HepG2 (cell line): Measurements from ENCODE around the gene MAPK6. TPM values are rescaled to one million over a fixed set of nuclear protein-coding genes. Genes with fewer than 3 reads are reported as not detected.
A peak's percentile ranks its signal among the peaks of the same experiment; 100 is the strongest.

Source experiments
- KDM2A ChIP-seq: sonication (generic); formaldehyde crosslinking; IDR thresholded peaks from 2 replicates; pipeline ENCODE4 v1.4.0; 2020; ENCODE audit warnings: low read depth, missing genetic modification reagents, borderline replicate concordance
- MBNL3 ChIP-seq: fragments of 250-450 bp; sonication (Bioruptor Pico); conservative IDR thresholded peaks from 2 replicates; pipeline ENCODE4 v1.8.0; 2022; ENCODE audit warnings: mild to moderate bottlenecking, inconsistent platforms
- SAP130 ChIP-seq: IDR thresholded peaks from 2 replicates; pipeline ENCODE4 v1.6.1; 2016; ENCODE audit warnings: low read depth
- TCF7 ChIP-seq: sonication (generic); IDR thresholded peaks from 2 replicates; pipeline ENCODE4 v1.6.1; 2016; ENCODE audit warnings: antibody characterized with exemption, low read depth
- TOE1 ChIP-seq: sonication (generic); formaldehyde crosslinking; IDR thresholded peaks from 2 replicates; pipeline ENCODE4 v1.4.0; 2020; ENCODE audit warnings: mild to moderate bottlenecking, missing genetic modification reagents
- ZNF138 ChIP-seq: sonication (generic); formaldehyde crosslinking; IDR thresholded peaks from 2 replicates; pipeline ENCODE4 v1.5.0; 2020; ENCODE audit warnings: mild to moderate bottlenecking, low read depth, missing genetic modification reagents
- ZNF816 ChIP-seq: sonication (generic); formaldehyde crosslinking; IDR thresholded peaks from 2 replicates; pipeline ENCODE4 v1.8.0; 2022; ENCODE audit warnings: missing genetic modification reagents, mild to moderate bottlenecking, borderline replicate concordance
- polyA plus RNA-seq, 8 experiments: library from polyadenylated mRNA; depleted of rRNA in 3 of 8; stranded (reverse) in 7 of 8; unstranded in 1 of 8; fragments of >200 nt; fragmentation: Illumina TruSeq in 4 of 8; extraction: Trizol in 4 of 8; gene quantifications; 2 replicates each; pipeline versions ENCODE4 v1.2.1 to v1.2.3, GENCODE V29; 2011 to 2016; ENCODE audit warnings: low read depth in 4 of 8, missing spikeins in 1 of 8, mixed read lengths in 1 of 8; ENCODE audit not compliant: insufficient read depth in 1 of 8
- total RNA-seq, 5 experiments: library from RNA; depleted of rRNA; stranded (reverse); fragments of >200 nt; fragmentation: Illumina TruSeq; extraction: Trizol; gene quantifications; 2 replicates each; pipeline ENCODE4 v1.2.3, GENCODE V29; 2016; ENCODE audit warnings: low read depth in 1 of 5
- TF ChIP-seq, protein P1 (sequence below): sonication (generic); formaldehyde crosslinking; IDR thresholded peaks from 2 replicates; pipeline ENCODE4 v1.5.0; 2020; ENCODE audit warnings: mild to moderate bottlenecking, missing genetic modification reagents, borderline replicate concordance
- TF ChIP-seq, protein P2 (sequence below): sonication (generic); formaldehyde crosslinking; IDR thresholded peaks from 2 replicates; pipeline ENCODE4 v1.8.1; 2022; ENCODE audit warnings: low read depth, mild to moderate bottlenecking, missing genetic modification reagents
- TF ChIP-seq, protein P3 (sequence below): IDR thresholded peaks from 2 replicates; pipeline ENCODE4 v1.6.1; 2016; ENCODE audit warnings: low read depth, missing genetic modification reagents, missing compliant biosample characterization
- TF ChIP-seq, protein P4 (sequence below): conservative IDR thresholded peaks from 2 replicates; pipeline ENCODE4 v1.6.1; 2018; ENCODE audit warnings: missing genetic modification reagents
- TF ChIP-seq, protein P5 (sequence below), 2 experiments: fragments of 450-650 bp in 1 of 2; sonication (generic) in 1 of 2; formaldehyde crosslinking; IDR thresholded peaks; 2 replicates each; pipeline versions ENCODE4 v1.5.0 to v1.8.0; 2020 to 2022; ENCODE audit warnings: mild to moderate bottlenecking in 1 of 2, missing genetic modification reagents in 1 of 2

MAPK6 gene
- total and polyA plus RNA-seq, 2 of the 13 experiments (the other 11 are each of a cell fraction or from before 2014, with no cell fraction given): 89.5 to 99.7 TPM

DNA sequence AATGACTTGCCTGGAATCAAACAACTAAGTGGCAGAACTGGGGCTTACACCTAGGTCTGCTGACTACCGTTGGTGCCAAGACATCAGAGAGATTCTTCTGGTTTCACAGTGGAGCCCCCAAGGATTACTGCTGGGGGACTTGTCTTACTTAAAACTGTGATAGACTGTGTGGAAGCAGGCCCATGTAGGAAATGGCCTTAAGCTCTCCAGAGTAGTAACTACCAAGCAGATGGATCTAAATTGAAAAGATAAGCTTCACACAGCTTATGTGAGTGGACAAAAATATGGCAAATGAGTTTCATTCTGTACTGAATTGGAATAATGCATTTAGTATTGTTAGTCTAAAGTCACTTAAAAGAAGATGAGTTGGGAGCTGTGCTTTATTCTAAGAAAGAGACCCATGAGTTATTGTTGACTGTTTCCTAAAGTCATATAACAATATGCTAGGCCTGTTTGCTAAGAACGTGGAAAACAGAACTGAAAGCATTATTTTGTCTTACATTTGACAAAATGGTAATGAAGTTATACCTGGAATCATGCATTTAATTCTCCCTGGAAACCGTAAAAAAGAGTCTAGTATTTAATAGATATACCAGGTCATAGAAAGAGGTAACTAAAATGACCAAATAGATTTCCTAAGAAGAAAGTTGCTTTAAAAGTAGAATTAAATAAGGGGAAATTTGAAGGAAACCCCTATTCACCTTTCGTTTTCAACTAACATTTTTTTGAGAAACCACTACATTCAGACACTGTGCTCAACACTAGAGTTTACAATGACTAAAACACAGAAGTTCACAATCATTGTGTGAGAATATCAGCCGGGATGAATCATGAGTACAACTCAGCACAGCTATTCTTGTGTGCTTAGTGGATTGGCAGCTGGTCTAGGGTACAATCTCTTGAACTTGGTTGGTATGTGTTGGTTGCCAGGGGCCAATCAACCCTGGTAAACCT lies 13.0 kb upstream of the MAPK6 start (continued):
- TF ChIP-seq, protein P1, sequence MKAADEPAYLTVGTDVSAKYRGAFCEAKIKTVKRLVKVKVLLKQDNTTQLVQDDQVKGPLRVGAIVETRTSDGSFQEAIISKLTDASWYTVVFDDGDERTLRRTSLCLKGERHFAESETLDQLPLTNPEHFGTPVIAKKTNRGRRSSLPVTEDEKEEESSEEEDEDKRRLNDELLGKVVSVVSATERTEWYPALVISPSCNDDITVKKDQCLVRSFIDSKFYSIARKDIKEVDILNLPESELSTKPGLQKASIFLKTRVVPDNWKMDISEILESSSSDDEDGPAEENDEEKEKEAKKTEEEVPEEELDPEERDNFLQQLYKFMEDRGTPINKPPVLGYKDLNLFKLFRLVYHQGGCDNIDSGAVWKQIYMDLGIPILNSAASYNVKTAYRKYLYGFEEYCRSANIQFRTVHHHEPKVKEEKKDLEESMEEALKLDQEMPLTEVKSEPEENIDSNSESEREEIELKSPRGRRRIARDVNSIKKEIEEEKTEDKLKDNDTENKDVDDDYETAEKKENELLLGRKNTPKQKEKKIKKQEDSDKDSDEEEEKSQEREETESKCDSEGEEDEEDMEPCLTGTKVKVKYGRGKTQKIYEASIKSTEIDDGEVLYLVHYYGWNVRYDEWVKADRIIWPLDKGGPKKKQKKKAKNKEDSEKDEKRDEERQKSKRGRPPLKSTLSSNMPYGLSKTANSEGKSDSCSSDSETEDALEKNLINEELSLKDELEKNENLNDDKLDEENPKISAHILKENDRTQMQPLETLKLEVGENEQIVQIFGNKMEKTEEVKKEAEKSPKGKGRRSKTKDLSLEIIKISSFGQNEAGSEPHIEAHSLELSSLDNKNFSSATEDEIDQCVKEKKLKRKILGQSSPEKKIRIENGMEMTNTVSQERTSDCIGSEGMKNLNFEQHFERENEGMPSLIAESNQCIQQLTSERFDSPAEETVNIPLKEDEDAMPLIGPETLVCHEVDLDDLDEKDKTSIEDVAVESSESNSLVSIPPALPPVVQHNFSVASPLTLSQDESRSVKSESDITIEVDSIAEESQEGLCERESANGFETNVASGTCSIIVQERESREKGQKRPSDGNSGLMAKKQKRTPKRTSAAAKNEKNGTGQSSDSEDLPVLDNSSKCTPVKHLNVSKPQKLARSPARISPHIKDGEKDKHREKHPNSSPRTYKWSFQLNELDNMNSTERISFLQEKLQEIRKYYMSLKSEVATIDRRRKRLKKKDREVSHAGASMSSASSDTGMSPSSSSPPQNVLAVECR (CRISPR knock-in tag): no peak
- TF ChIP-seq ZNF816 (no peak), MBNL3 (CRISPR knock-in tag) (no peak), TCF7 (no peak), ZNF138 (no peak), TOE1 (CRISPR knock-in tag) (no peak), SAP130 (CRISPR knock-in tag) (peak; percentile 24; the same call in 1 of the 2 replicates), KDM2A (no peak)
- TF ChIP-seq, protein P2, sequence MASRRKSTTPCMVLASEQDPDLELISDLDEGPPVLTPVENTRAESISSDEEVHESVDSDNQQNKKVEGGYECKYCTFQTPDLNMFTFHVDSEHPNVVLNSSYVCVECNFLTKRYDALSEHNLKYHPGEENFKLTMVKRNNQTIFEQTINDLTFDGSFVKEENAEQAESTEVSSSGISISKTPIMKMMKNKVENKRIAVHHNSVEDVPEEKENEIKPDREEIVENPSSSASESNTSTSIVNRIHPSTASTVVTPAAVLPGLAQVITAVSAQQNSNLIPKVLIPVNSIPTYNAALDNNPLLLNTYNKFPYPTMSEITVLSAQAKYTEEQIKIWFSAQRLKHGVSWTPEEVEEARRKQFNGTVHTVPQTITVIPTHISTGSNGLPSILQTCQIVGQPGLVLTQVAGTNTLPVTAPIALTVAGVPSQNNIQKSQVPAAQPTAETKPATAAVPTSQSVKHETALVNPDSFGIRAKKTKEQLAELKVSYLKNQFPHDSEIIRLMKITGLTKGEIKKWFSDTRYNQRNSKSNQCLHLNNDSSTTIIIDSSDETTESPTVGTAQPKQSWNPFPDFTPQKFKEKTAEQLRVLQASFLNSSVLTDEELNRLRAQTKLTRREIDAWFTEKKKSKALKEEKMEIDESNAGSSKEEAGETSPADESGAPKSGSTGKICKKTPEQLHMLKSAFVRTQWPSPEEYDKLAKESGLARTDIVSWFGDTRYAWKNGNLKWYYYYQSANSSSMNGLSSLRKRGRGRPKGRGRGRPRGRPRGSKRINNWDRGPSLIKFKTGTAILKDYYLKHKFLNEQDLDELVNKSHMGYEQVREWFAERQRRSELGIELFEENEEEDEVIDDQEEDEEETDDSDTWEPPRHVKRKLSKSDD (CRISPR knock-in tag): no peak
- TF ChIP-seq, protein P3, sequence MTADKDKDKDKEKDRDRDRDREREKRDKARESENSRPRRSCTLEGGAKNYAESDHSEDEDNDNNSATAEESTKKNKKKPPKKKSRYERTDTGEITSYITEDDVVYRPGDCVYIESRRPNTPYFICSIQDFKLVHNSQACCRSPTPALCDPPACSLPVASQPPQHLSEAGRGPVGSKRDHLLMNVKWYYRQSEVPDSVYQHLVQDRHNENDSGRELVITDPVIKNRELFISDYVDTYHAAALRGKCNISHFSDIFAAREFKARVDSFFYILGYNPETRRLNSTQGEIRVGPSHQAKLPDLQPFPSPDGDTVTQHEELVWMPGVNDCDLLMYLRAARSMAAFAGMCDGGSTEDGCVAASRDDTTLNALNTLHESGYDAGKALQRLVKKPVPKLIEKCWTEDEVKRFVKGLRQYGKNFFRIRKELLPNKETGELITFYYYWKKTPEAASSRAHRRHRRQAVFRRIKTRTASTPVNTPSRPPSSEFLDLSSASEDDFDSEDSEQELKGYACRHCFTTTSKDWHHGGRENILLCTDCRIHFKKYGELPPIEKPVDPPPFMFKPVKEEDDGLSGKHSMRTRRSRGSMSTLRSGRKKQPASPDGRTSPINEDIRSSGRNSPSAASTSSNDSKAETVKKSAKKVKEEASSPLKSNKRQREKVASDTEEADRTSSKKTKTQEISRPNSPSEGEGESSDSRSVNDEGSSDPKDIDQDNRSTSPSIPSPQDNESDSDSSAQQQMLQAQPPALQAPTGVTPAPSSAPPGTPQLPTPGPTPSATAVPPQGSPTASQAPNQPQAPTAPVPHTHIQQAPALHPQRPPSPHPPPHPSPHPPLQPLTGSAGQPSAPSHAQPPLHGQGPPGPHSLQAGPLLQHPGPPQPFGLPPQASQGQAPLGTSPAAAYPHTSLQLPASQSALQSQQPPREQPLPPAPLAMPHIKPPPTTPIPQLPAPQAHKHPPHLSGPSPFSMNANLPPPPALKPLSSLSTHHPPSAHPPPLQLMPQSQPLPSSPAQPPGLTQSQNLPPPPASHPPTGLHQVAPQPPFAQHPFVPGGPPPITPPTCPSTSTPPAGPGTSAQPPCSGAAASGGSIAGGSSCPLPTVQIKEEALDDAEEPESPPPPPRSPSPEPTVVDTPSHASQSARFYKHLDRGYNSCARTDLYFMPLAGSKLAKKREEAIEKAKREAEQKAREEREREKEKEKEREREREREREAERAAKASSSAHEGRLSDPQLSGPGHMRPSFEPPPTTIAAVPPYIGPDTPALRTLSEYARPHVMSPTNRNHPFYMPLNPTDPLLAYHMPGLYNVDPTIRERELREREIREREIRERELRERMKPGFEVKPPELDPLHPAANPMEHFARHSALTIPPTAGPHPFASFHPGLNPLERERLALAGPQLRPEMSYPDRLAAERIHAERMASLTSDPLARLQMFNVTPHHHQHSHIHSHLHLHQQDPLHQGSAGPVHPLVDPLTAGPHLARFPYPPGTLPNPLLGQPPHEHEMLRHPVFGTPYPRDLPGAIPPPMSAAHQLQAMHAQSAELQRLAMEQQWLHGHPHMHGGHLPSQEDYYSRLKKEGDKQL (CRISPR knock-in tag): no peak
- TF ChIP-seq, protein P4, sequence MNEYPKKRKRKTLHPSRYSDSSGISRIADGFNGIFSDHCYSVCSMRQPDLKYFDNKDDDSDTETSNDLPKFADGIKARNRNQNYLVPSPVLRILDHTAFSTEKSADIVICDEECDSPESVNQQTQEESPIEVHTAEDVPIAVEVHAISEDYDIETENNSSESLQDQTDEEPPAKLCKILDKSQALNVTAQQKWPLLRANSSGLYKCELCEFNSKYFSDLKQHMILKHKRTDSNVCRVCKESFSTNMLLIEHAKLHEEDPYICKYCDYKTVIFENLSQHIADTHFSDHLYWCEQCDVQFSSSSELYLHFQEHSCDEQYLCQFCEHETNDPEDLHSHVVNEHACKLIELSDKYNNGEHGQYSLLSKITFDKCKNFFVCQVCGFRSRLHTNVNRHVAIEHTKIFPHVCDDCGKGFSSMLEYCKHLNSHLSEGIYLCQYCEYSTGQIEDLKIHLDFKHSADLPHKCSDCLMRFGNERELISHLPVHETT (CRISPR knock-in tag): no peak
- TF ChIP-seq, protein P5, sequence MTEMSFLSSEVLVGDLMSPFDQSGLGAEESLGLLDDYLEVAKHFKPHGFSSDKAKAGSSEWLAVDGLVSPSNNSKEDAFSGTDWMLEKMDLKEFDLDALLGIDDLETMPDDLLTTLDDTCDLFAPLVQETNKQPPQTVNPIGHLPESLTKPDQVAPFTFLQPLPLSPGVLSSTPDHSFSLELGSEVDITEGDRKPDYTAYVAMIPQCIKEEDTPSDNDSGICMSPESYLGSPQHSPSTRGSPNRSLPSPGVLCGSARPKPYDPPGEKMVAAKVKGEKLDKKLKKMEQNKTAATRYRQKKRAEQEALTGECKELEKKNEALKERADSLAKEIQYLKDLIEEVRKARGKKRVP (CRISPR knock-in tag; IDR thresholded peaks at IDR 0.05): no peak
